IPS-18a (cell line): ENCODE measurements around the gene RPN1.
"Not testable (repeated sequence)": the region's sequence is repeated elsewhere in the genome, so short reads cannot be mapped to it uniquely, and the experiment has no call there.

Experiments used
- H3K27ac ChIP-seq: one replicate; pipeline ENCODE4 v1.5.1; 2013; ENCODE audit warnings: low read length
- H3K27me3 ChIP-seq: one replicate; pipeline ENCODE4 v1.6.1; 2013; ENCODE audit warnings: mild to moderate bottlenecking, low read length; ENCODE audit not compliant: control insufficient read depth, insufficient read depth
- H3K36me3 ChIP-seq: one replicate; pipeline ENCODE4 v1.6.1; 2013; ENCODE audit warnings: low read depth, low read length; ENCODE audit not compliant: control insufficient read depth
- H3K4me1 ChIP-seq: one replicate; pipeline ENCODE4 v1.6.1; 2013; ENCODE audit warnings: low read depth, low read length; ENCODE audit not compliant: control insufficient read depth
- H3K4me3 ChIP-seq: one replicate; pipeline ENCODE4 v1.5.1; 2013; ENCODE audit warnings: low read length
- H3K9ac ChIP-seq: one replicate; pipeline ENCODE4 v1.6.1; 2013; ENCODE audit warnings: mild to moderate bottlenecking, low read length, moderate library complexity
- H3K9me3 ChIP-seq: one replicate; pipeline ENCODE4 v1.6.1; 2013; ENCODE audit warnings: low read depth, low read length; ENCODE audit not compliant: control insufficient read depth

Gene RPN1

GRCh38 chr3:128679338-128679737 lies 28.7 kb upstream of the RPN1 start:
- Histone ChIP-seq H3K9me3 (no peaks in the 10 kb centered on the region), H3K36me3 (no peaks in the 10 kb centered on the region), H3K27me3 (peaks cover 24% of the 10 kb centered on the region), H3K9ac (no peak overlapping the region), H3K4me3 (no peak overlapping the region), H3K27ac (no peak overlapping the region), H3K4me1 (peaks cover 13% of the 10 kb centered on the region)

- H3K4me1 ChIP-seq, H3K27ac ChIP-seq, H3K9me3 ChIP-seq, H3K36me3 ChIP-seq, H3K9ac ChIP-seq: not testable (repeated sequence)
- H3K27me3 ChIP-seq, result peaks cover 25% of the 10 kb centered on the region
- peak overlapping the region; percentile 21 for H3K4me3 ChIP-seq
Measured at GRCh38 chr3:128675802-128676201, 25.2 kb upstream of the RPN1 start.

- H3K27me3 ChIP-seq, result peaks cover 25% of the 10 kb centered on the region
- H3K4me1 ChIP-seq, result peaks cover 3% of the 10 kb centered on the region
- H3K36me3 ChIP-seq, result no peaks in the 10 kb centered on the region
- H3K27ac ChIP-seq, result no peak overlapping the region
- H3K9ac ChIP-seq, result no peak overlapping the region
- no peaks in the 10 kb centered on the region for H3K9me3 ChIP-seq
- no peak overlapping the region for H3K4me3 ChIP-seq
Measured at GRCh38 chr3:128674161-128674784, 23.7 kb upstream of the RPN1 start.

- Histone ChIP-seq H3K36me3 (no peaks in the 10 kb centered on the region), H3K9ac (no peak overlapping the region)
Measured at GRCh38 chr3:128667641-128668040, 17.0 kb upstream of the RPN1 start.

GRCh38 chr3:128665362-128666021 lies 14.9 kb upstream of the RPN1 start:
- no peak overlapping the region for H3K27ac ChIP-seq
- H3K9me3 ChIP-seq, result peaks cover 4% of the 10 kb centered on the region

More at GRCh38 chr3:128667641-128668040, 17.0 kb upstream of the RPN1 start:
- Histone ChIP-seq H3K27me3 (no peaks in the 10 kb centered on the region), H3K4me3 (no peak overlapping the region), H3K4me1 (no peaks in the 10 kb centered on the region), H3K27ac (no peak overlapping the region), H3K9me3 (no peaks in the 10 kb centered on the region)

GRCh38 chr3:128663151-128663550 lies 12.5 kb upstream of the RPN1 start:
- Histone ChIP-seq H3K4me1 (no peaks in the 10 kb centered on the region), H3K27me3 (no peaks in the 10 kb centered on the region), H3K9ac (no peak overlapping the region), H3K4me3 (no peak overlapping the region), H3K36me3 (no peaks in the 10 kb centered on the region), H3K27ac (no peak overlapping the region), H3K9me3 (peaks cover 4% of the 10 kb centered on the region)

More at GRCh38 chr3:128665362-128666021, 14.9 kb upstream of the RPN1 start:
- Histone ChIP-seq H3K9ac (no peak overlapping the region), H3K27me3 (no peaks in the 10 kb centered on the region), H3K4me3 (no peak overlapping the region), H3K36me3 (no peaks in the 10 kb centered on the region), H3K4me1 (no peaks in the 10 kb centered on the region)

- Histone ChIP-seq H3K27ac (no peak overlapping the region), H3K27me3 (no peaks in the 10 kb centered on the region), H3K4me3 (no peak overlapping the region), H3K9ac (no peak overlapping the region), H3K4me1 (no peaks in the 10 kb centered on the region), H3K9me3 (no peaks in the 10 kb centered on the region), H3K36me3 (no peaks in the 10 kb centered on the region)
Measured at GRCh38 chr3:128655531-128655930, 4.9 kb upstream of the RPN1 start.

- not testable (repeated sequence) for H3K36me3 ChIP-seq, H3K4me1 ChIP-seq, H3K9ac ChIP-seq, H3K27ac ChIP-seq, H3K9me3 ChIP-seq, H3K27me3 ChIP-seq, H3K4me3 ChIP-seq
Measured at GRCh38 chr3:128653993-128654805, 3.6 kb upstream of the RPN1 start.

- H3K27ac ChIP-seq, H3K27me3 ChIP-seq, H3K4me3 ChIP-seq, H3K4me1 ChIP-seq, H3K9me3 ChIP-seq, H3K9ac ChIP-seq, H3K36me3 ChIP-seq: not testable (repeated sequence)
Measured at GRCh38 chr3:128653383-128653992, 2.9 kb upstream of the RPN1 start.

GRCh38 chr3:128648940-128649663 lies 1.5 kb downstream of the RPN1 start:
- no peak overlapping the region for H3K27ac ChIP-seq

GRCh38 chr3:128648402-128648801 lies 2.2 kb downstream of the RPN1 start:
- H3K9me3 ChIP-seq, result no peaks in the 10 kb centered on the region
- peaks cover 8% of the 10 kb centered on the region for H3K4me1 ChIP-seq
- no peaks in the 10 kb centered on the region for H3K27me3 ChIP-seq
- H3K9ac ChIP-seq, result no peak overlapping the region
- peak overlapping the region; percentile 82 for H3K4me3 ChIP-seq
- H3K36me3 ChIP-seq, result peaks cover 11% of the 10 kb centered on the region
- no peak overlapping the region for H3K27ac ChIP-seq

More at GRCh38 chr3:128648940-128649663, 1.5 kb downstream of the RPN1 start:
- no peaks in the 10 kb centered on the region for H3K9me3 ChIP-seq
- H3K4me1 ChIP-seq, result peaks cover 8% of the 10 kb centered on the region
- H3K4me3 ChIP-seq, result peak overlapping the region; percentile 82
- H3K9ac ChIP-seq, result peak overlapping the region; percentile 94
- peaks cover 8% of the 10 kb centered on the region for H3K36me3 ChIP-seq
- H3K27me3 ChIP-seq, result no peaks in the 10 kb centered on the region
